ENCODE data around the gene SORBS1.

The SORBS1 gene

GRCh38 chr10:95334805-95335144 is 226.4 kb downstream of the SORBS1 start:
- Histone ChIP-seq H3K27me3 (ENCODE audit: insufficient read depth, poor library complexity, severe bottlenecking) (no peaks in the 10 kb centered on the region), H3K36me3 (ENCODE audit: low read depth) (no peaks in the 10 kb centered on the region), H3K4me3 (ENCODE audit: severe bottlenecking) (no peak overlapping the region), H3K4me1 (ENCODE audit: insufficient read depth, poor library complexity, severe bottlenecking) (peaks cover 20% of the 10 kb centered on the region), H3K9me3 (ENCODE audit: severe bottlenecking) (no peaks in the 10 kb centered on the region), H3K27ac (ENCODE audit: poor library complexity, severe bottlenecking) (peak overlapping the region; percentile 37)
- TF ChIP-seq CTCF (IDR thresholded peaks at IDR 0.05; ENCODE audit: poor library complexity, severe bottlenecking): no peak
- DNase-seq (ENCODE audit: low spot score) (no peak), ATAC-seq (ENCODE audit: low read depth) (no peak)

GRCh38 chr10:95333997-95334804 is 227.0 kb downstream of the SORBS1 start:
- no peak for TF ChIP-seq CTCF (IDR thresholded peaks at IDR 0.05; ENCODE audit: poor library complexity, severe bottlenecking)
- no peak overlapping the region for H3K4me3 ChIP-seq (ENCODE audit: severe bottlenecking)

GRCh38 chr10:95332666-95333249 is 228.4 kb downstream of the SORBS1 start:
- peaks cover 25% of the 10 kb centered on the region for H3K4me1 ChIP-seq (ENCODE audit: insufficient read depth, poor library complexity, severe bottlenecking)
- no peak overlapping the region for H3K27ac ChIP-seq (ENCODE audit: poor library complexity, severe bottlenecking)
- no peak overlapping the region for H3K4me3 ChIP-seq (ENCODE audit: severe bottlenecking)
- no peaks in the 10 kb centered on the region for H3K36me3 ChIP-seq (ENCODE audit: low read depth)
- TF ChIP-seq CTCF (IDR thresholded peaks at IDR 0.05; ENCODE audit: poor library complexity, severe bottlenecking): no peak
- no peaks in the 10 kb centered on the region for H3K27me3 ChIP-seq (ENCODE audit: insufficient read depth, poor library complexity, severe bottlenecking)
- no peak for DNase-seq (ENCODE audit: low spot score)
- ATAC-seq (ENCODE audit: low read depth): no peak
- no peaks in the 10 kb centered on the region for H3K9me3 ChIP-seq (ENCODE audit: severe bottlenecking)

More at GRCh38 chr10:95333997-95334804, 227.0 kb downstream of the SORBS1 start:
- Histone ChIP-seq H3K27ac (ENCODE audit: poor library complexity, severe bottlenecking) (peak overlapping the region; percentile 37), H3K36me3 (ENCODE audit: low read depth) (no peaks in the 10 kb centered on the region), H3K4me1 (ENCODE audit: insufficient read depth, poor library complexity, severe bottlenecking) (peaks cover 25% of the 10 kb centered on the region), H3K27me3 (ENCODE audit: insufficient read depth, poor library complexity, severe bottlenecking) (no peaks in the 10 kb centered on the region), H3K9me3 (ENCODE audit: severe bottlenecking) (no peaks in the 10 kb centered on the region)
- ATAC-seq (ENCODE audit: low read depth): peak; percentile 75
- DNase-seq (ENCODE audit: low spot score): no peak

GRCh38 chr10:95331596-95332130 is 229.5 kb downstream of the SORBS1 start:
- ATAC-seq (ENCODE audit: low read depth) (no peak), DNase-seq (ENCODE audit: low spot score) (no peak)
- Histone ChIP-seq H3K4me3 (ENCODE audit: severe bottlenecking) (no peak overlapping the region), H3K27ac (ENCODE audit: poor library complexity, severe bottlenecking) (no peak overlapping the region), H3K36me3 (ENCODE audit: low read depth) (no peaks in the 10 kb centered on the region), H3K4me1 (ENCODE audit: insufficient read depth, poor library complexity, severe bottlenecking) (peaks cover 25% of the 10 kb centered on the region), H3K9me3 (ENCODE audit: severe bottlenecking) (no peaks in the 10 kb centered on the region), H3K27me3 (ENCODE audit: insufficient read depth, poor library complexity, severe bottlenecking) (no peaks in the 10 kb centered on the region)
- TF ChIP-seq CTCF (IDR thresholded peaks at IDR 0.05; ENCODE audit: poor library complexity, severe bottlenecking): no peak

Measured in RWPE2 (cell line).